Astrocyte (in vitro differentiated cells and primary cell): ENCODE measurements around the gene WSCD1.

Experiments used
- CTCF ChIP-seq: IDR thresholded peaks from 2 replicates; pipeline ENCODE4 v1.5.1; 2011; ENCODE audit warnings: low read depth, mild to moderate bottlenecking, inconsistent platforms, low read length, moderate library complexity; ENCODE audit not compliant: insufficient read depth
- EZH2 ChIP-seq: IDR thresholded peaks from 2 replicates; pipeline ENCODE4 v1.6.1; 2012; ENCODE audit warnings: mild to moderate bottlenecking, low read length, inconsistent platforms; ENCODE audit not compliant: insufficient read depth

DNA sequence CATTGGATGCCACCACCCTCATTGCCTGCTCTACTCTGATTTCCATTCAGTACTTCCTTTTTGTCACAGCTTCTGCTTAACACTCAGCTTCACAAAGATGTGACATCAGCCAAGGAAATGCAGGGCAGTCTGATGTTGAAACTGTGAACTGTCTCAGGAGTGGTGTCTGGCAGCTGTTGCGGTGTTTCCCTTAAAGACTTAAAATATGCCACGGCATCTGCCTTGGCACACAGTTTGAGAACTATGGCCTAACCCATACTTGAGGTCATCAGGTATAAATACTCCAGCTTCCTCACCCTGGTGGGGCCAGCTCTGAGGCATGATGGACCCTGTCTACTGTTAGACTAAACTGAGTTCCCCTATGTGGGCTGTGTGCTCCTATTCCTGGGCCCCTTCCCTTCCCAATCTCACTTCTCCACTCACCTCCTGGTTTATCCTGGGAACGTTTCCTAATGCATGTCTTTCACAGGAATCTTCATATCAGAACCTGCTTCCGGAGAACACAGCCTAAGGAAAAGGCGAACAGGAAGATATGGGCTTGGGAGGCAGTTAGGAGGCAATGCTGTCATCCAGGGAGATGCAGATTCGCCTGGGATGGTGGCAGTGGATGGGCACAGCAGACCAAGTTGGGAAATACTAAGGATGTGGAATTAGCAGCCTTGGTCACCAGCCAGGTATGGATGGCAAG is 96.5 kb downstream of the WSCD1 start:
- TF ChIP-seq CTCF (no peak), EZH2 (no peak)
